Small intestine (tissue), 7 donors: ENCODE results near the gene PPP1R12B. TPM values are rescaled to one million over a fixed set of nuclear protein-coding genes. Genes with fewer than 3 reads are reported as not detected.
"Not testable (repeated sequence)": the region's sequence is repeated elsewhere in the genome, so short reads cannot be mapped to it uniquely, and the experiment has no call there.

Source experiments
- DNase-seq, 2 donors: peaks; one replicate each; pipeline versions ENCODE4 v3.0.0 to v3.0.0-alpha.2; 2013
- FAIRE-seq: peaks from 2 replicates; lab custom pipeline; 2012; peaks lifted over from hg19 to GRCh38; lab: Jason Lieb, UNC
- H3K27ac ChIP-seq, 3 donors: one replicate each; pipeline ENCODE4 v1.5.1; 2013; ENCODE audit warnings: low read length in 2 of 3, mild to moderate bottlenecking in 2 of 3, control low read depth in 1 of 3, inconsistent platforms in 1 of 3, low read depth in 1 of 3, moderate library complexity in 1 of 3
- H3K27me3 ChIP-seq, 3 donors: one replicate each; pipeline ENCODE4 v1.6.1; 2013; ENCODE audit warnings: low read length in 3 of 3, inconsistent platforms in 1 of 3; ENCODE audit not compliant: control insufficient read depth in 3 of 3, insufficient read depth in 3 of 3
- H3K36me3 ChIP-seq, 3 donors: one replicate each; pipeline ENCODE4 v1.6.1; 2013; ENCODE audit warnings: low read length in 3 of 3, inconsistent platforms in 1 of 3, low read depth in 1 of 3, mild to moderate bottlenecking in 1 of 3, moderate library complexity in 1 of 3; ENCODE audit not compliant: control insufficient read depth in 3 of 3, insufficient read depth in 2 of 3
- H3K4me1 ChIP-seq, 3 donors: one replicate each; pipeline ENCODE4 v1.6.1; 2013; ENCODE audit warnings: low read length in 2 of 3, inconsistent platforms in 1 of 3, low read depth in 1 of 3, mild to moderate bottlenecking in 1 of 3, moderate library complexity in 1 of 3; ENCODE audit not compliant: control insufficient read depth in 3 of 3, insufficient read depth in 2 of 3
- H3K4me3 ChIP-seq, 3 donors: one replicate each; pipeline ENCODE4 v1.5.1; 2013; ENCODE audit warnings: low read length in 3 of 3, control low read depth in 1 of 3, inconsistent platforms in 1 of 3, low read depth in 1 of 3, mild to moderate bottlenecking in 1 of 3, moderate library complexity in 1 of 3
- H3K9me3 ChIP-seq, 2 donors: one replicate each; pipeline ENCODE4 v1.6.1; 2013; ENCODE audit warnings: low read depth in 1 of 2, low read length in 1 of 2; ENCODE audit not compliant: control insufficient read depth in 2 of 2, insufficient read depth in 1 of 2
- WGBS, 3 donors: extraction: QIAGEN DNeasy Blood & Tissue Kit; methylation state at CpG; one replicate each; pipeline ENCODE4 v1.1.7; 2013; 5-methylcytosine and 5-hydroxymethylcytosine counted together
- polyA plus RNA-seq, 4 donors: library from polyadenylated mRNA; stranded (reverse) in 3 of 4; unstranded in 1 of 4; fragments of 200-250 nt in 3 of 4; fragments of 120-200 nt in 1 of 4; gene quantifications; one replicate each; pipeline versions ENCODE4 v1.2.1 to v1.2.3, GENCODE V29; 2013
- donor health status: healthy with polysubstance abuse.
- donor health status: control.
- donor health status: control.
- donor health status: Bipolar disorder and iron deficiency.
- donor health status: healthy.

PPP1R12B gene
- polyA plus RNA-seq, 4 donors, result 1.1 to 18.1 (median 8.6) TPM

GRCh38 chr1:202575918-202576653, 227.6 kb downstream of the PPP1R12B start:
- H3K4me1 ChIP-seq, result peaks cover 0 to 27% (median 2%) of the 10 kb centered on the region in 3 donors
- no peak overlapping the region for H3K4me3 ChIP-seq
- H3K36me3 ChIP-seq, result peaks cover 7 to 21% (median 12%) of the 10 kb centered on the region in 3 donors
- no peaks in the 10 kb centered on the region for H3K27me3 ChIP-seq
- peak overlapping the region in 2 of 3 donors; percentile 11 to 64 for H3K27ac ChIP-seq
- H3K9me3 ChIP-seq, result no peaks in the 10 kb centered on the region
- DNase-seq (no peak), FAIRE-seq (no peak)
- WGBS, 3 donors, result 77 to 86% (median 85%) methylated on average over 2 of the region's 2 CpGs

DNA sequence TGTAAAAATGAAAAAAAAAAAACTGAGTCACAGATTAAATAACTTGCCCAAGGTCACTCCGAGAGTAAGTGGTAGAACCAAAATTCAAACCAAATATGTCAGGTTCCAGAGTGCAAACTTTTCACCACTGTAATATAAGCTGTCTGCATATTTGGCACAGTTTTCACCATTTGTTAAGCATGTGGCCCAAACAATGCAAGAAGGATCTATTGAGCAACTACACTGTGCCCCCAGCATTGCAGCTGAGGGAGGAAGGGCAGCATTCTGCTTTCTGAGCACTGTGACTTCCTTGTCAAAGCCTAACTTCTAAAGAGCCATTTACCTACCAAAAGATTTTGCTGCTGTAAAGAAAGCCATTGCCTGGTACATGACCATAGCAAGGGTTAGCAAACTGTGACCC, 228.3 kb downstream of the PPP1R12B start:
- Histone ChIP-seq H3K27me3 (no peaks in the 10 kb centered on the region), H3K36me3 (peaks cover 5 to 23% (median 16%) of the 10 kb centered on the region in 3 donors), H3K27ac (peak overlapping the region in 1 of 3 donors; percentile 63), H3K9me3 (no peaks in the 10 kb centered on the region), H3K4me1 (peaks cover 0 to 27% (median 2%) of the 10 kb centered on the region in 3 donors), H3K4me3 (no peak overlapping the region)
- 81 to 85% (median 81%) methylated on average over 1 of the region's 1 CpG for WGBS, 3 donors
- DNase-seq (no peak), FAIRE-seq (no peak)

DNA sequence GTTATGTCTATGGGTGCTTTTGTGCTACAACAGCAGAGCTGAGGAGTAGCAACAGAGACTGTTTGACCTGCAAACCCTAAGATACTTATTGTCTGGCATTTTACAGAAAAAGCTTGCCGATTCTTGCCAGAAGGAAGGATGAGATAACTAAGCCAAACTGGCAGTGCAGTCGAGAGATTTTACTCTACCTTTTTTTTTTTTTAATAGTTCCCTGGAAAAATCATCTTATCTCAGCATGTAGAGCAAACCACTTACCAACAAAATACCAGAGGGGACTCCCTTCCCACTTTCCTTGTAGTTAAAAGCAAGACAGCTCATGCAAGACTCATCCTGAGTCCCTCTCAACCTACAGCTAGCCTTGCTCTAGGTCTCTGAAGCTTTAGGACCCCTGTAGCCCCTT, 228.9 kb downstream of the PPP1R12B start:
- peaks cover 0 to 27% (median 2%) of the 10 kb centered on the region in 3 donors for H3K4me1 ChIP-seq
- H3K36me3 ChIP-seq, result peaks cover 5 to 22% (median 16%) of the 10 kb centered on the region in 3 donors
- no peaks in the 10 kb centered on the region for H3K27me3 ChIP-seq
- no peak for FAIRE-seq
- no peak overlapping the region for H3K4me3 ChIP-seq
- peak overlapping the region in 1 of 3 donors; percentile 63 for H3K27ac ChIP-seq
- DNase-seq, result no peak
- H3K9me3 ChIP-seq, result no peaks in the 10 kb centered on the region
- 55 to 82% (median 79%) methylated on average over 2 of the region's 2 CpGs for WGBS, 3 donors

- Histone ChIP-seq H3K27ac (peak overlapping the region in 2 of 3 donors; percentile 63 to 72), H3K36me3 (peaks cover 5 to 18% (median 16%) of the 10 kb centered on the region in 3 donors)
- peak in 1 of 2 donors; percentile 18 for DNase-seq
Measured at GRCh38 chr1:202578001-202578504, 229.6 kb downstream of the PPP1R12B start.

DNA sequence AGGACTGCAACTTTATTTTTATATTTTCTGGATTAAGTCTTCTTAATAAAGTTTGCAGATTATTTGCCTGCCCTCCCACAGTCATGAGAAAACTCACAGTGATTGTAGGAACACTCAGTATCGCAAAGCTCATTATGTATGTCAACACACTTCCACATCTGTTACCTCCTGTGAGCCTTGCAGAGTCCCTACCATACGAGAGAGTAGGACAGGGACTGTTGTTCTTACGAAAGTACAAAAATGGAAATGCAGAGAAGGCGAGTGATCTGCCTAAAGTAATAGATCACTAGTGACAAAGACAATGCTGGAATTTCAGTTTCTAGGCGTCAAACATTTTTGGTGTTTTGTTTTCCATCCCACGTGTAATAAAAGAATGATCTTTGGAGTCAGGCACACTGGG, 230.1 kb downstream of the PPP1R12B start:
- Histone ChIP-seq H3K9me3 (no peaks in the 10 kb centered on the region), H3K4me3 (no peak overlapping the region), H3K4me1 (peaks cover 0 to 27% (median 2%) of the 10 kb centered on the region in 3 donors), H3K27me3 (no peaks in the 10 kb centered on the region), H3K36me3 (peaks cover 5 to 18% (median 16%) of the 10 kb centered on the region in 3 donors), H3K27ac (peak overlapping the region in 2 of 3 donors; percentile 63 to 72)
- FAIRE-seq (no peak), DNase-seq (no peak)
- WGBS, 3 donors, result 71 to 84% (median 83%) methylated on average over 6 of the region's 6 CpGs

More at GRCh38 chr1:202578001-202578504, 229.6 kb downstream of the PPP1R12B start:
- Histone ChIP-seq H3K4me3 (no peak overlapping the region), H3K4me1 (peaks cover 0 to 27% (median 2%) of the 10 kb centered on the region in 3 donors), H3K9me3 (no peaks in the 10 kb centered on the region), H3K27me3 (no peaks in the 10 kb centered on the region)
- WGBS, 3 donors, result 57 to 86% (median 71%) methylated on average over 4 of the region's 4 CpGs
- no peak for FAIRE-seq

- peaks cover 0 to 27% (median 2%) of the 10 kb centered on the region in 3 donors for H3K4me1 ChIP-seq
- 68 to 95% (median 95%) methylated on average over 2 of the region's 2 CpGs for WGBS, 3 donors
- FAIRE-seq (no peak), DNase-seq (no peak)
- H3K27me3 ChIP-seq, result no peaks in the 10 kb centered on the region
- H3K36me3 ChIP-seq, result peaks cover 10 to 21% (median 16%) of the 10 kb centered on the region in 3 donors
- no peak overlapping the region for H3K4me3 ChIP-seq
- H3K27ac ChIP-seq, result peak overlapping the region in 2 of 3 donors; percentile 40 to 70
- no peaks in the 10 kb centered on the region for H3K9me3 ChIP-seq
Measured at GRCh38 chr1:202579806-202580205, 231.3 kb downstream of the PPP1R12B start.

DNA sequence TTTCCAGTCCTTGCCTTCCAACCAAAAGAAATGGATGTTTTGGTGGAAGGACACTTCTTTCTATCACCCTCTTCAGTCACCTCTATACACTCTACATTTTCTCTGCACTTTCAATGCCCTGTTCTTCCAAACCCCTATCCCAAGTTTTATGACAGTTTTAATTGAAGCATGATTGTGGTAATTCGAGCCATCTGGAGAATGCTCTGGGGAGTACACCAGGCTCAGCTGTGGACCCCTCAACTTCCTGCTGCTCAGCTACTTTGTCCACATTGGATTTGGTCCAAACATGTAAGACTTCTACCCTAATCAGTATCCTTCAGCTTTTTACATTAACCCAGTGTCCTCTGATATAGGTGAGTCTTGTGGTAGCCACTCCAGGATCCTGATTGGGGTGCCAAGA, 232.1 kb downstream of the PPP1R12B start:
- H3K27me3 ChIP-seq, result no peaks in the 10 kb centered on the region
- peaks cover 10 to 15% (median 14%) of the 10 kb centered on the region in 3 donors for H3K36me3 ChIP-seq
- H3K9me3 ChIP-seq, result no peaks in the 10 kb centered on the region
- FAIRE-seq (no peak), DNase-seq (no peak)
- peak overlapping the region in 2 of 3 donors; percentile 11 to 27 for H3K27ac ChIP-seq
- 63 to 75% (median 72%) methylated on average over 1 of the region's 1 CpG for WGBS, 3 donors
- H3K4me3 ChIP-seq, result no peak overlapping the region
- H3K4me1 ChIP-seq, result peaks cover 0 to 27% (median 2%) of the 10 kb centered on the region in 3 donors

GRCh38 chr1:202582350-202582749, 233.9 kb downstream of the PPP1R12B start:
- not testable (repeated sequence) for H3K27ac ChIP-seq, FAIRE-seq, H3K9me3 ChIP-seq, H3K27me3 ChIP-seq, H3K4me3 ChIP-seq, DNase-seq
- Histone ChIP-seq H3K36me3 (peaks cover 10 to 14% (median 12%) of the 10 kb centered on the region in 3 donors), H3K4me1 (peaks cover 0 to 29% (median 0%) of the 10 kb centered on the region in 3 donors)
- WGBS, 3 donors, result 93 to 97% (median 97%) methylated on average over 5 of the region's 5 CpGs
